ENCODE data around the gene INO80B. TPM values are rescaled to one million over a fixed set of nuclear protein-coding genes. Genes with fewer than 3 reads are reported as not detected.

The INO80B gene
- polyA plus RNA-seq, 1 of the 3 experiments (the other 2 are of a cell fraction) = 41.7 TPM

- TF ChIP-seq CTCF (IDR thresholded peaks at IDR 0.05) = peak; percentile 53
- peak; percentile 62; the same call in 1 of the 2 replicates for TF ChIP-seq RFX5 (IDR thresholded peaks at IDR 0.05; ENCODE audit: low read length)
- no peak for TF ChIP-seq RCOR1 (IDR thresholded peaks at IDR 0.05; ENCODE audit: low read length)
- TF ChIP-seq, protein P1, sequence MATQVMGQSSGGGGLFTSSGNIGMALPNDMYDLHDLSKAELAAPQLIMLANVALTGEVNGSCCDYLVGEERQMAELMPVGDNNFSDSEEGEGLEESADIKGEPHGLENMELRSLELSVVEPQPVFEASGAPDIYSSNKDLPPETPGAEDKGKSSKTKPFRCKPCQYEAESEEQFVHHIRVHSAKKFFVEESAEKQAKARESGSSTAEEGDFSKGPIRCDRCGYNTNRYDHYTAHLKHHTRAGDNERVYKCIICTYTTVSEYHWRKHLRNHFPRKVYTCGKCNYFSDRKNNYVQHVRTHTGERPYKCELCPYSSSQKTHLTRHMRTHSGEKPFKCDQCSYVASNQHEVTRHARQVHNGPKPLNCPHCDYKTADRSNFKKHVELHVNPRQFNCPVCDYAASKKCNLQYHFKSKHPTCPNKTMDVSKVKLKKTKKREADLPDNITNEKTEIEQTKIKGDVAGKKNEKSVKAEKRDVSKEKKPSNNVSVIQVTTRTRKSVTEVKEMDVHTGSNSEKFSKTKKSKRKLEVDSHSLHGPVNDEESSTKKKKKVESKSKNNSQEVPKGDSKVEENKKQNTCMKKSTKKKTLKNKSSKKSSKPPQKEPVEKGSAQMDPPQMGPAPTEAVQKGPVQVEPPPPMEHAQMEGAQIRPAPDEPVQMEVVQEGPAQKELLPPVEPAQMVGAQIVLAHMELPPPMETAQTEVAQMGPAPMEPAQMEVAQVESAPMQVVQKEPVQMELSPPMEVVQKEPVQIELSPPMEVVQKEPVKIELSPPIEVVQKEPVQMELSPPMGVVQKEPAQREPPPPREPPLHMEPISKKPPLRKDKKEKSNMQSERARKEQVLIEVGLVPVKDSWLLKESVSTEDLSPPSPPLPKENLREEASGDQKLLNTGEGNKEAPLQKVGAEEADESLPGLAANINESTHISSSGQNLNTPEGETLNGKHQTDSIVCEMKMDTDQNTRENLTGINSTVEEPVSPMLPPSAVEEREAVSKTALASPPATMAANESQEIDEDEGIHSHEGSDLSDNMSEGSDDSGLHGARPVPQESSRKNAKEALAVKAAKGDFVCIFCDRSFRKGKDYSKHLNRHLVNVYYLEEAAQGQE (IDR thresholded peaks at IDR 0.05; ENCODE audit: low read depth, low read length) = no peak
- peak; percentile 80 for TF ChIP-seq ELF1 (IDR thresholded peaks at IDR 0.05)
- TF ChIP-seq TEAD4 (IDR thresholded peaks at IDR 0.05; ENCODE audit: borderline replicate concordance, insufficient read depth) = no peak
- no peak for TF ChIP-seq JUND (IDR thresholded peaks at IDR 0.05)
- TF ChIP-seq YY1 (IDR thresholded peaks at IDR 0.05; ENCODE audit: low read depth) = peak; percentile 95
- TF ChIP-seq RXRA (IDR thresholded peaks at IDR 0.05; ENCODE audit: borderline replicate concordance, low read depth) = no peak
Measured at GRCh38 chr2:74507145-74507925, 52.4 kb downstream of the INO80B start, which contains the start of gene PCGF1 (continued).

Other genes with a start within 250 kb of the INO80B start
- 0.25 and 1.1 TPM in 2 replicates for gene SLC4A5, start 111.7 kb upstream of the INO80B start, polyA plus RNA-seq (2012; rRNA removed)
- gene DCTN1, start 74.8 kb upstream of the INO80B start, polyA plus RNA-seq (2012; rRNA removed) = 88.9 and 91.1 TPM in 2 replicates
- gene C2orf81, start 33.5 kb upstream of the INO80B start, polyA plus RNA-seq (2012; rRNA removed) = 1.2 and 2.5 TPM in 2 replicates
- 50.7 and 61.6 TPM in 2 replicates for gene WDR54, start 33.4 kb upstream of the INO80B start, polyA plus RNA-seq (2012; rRNA removed)
- 22.6 and 23.4 TPM in 2 replicates for gene RTKN, start 13.2 kb upstream of the INO80B start, polyA plus RNA-seq (2012; rRNA removed)
- gene WBP1, start 3.4 kb downstream of the INO80B start, polyA plus RNA-seq (2012; rRNA removed) = 184 and 193 TPM in 2 replicates
- gene MOGS, start 10.3 kb downstream of the INO80B start, polyA plus RNA-seq (2012; rRNA removed) = 69.3 and 69.4 TPM in 2 replicates
- 60.6 and 95.0 TPM in 2 replicates for gene MRPL53, start 17.6 kb downstream of the INO80B start, polyA plus RNA-seq (2012; rRNA removed)
- gene CCDC142, start 27.9 kb downstream of the INO80B start, polyA plus RNA-seq (2012; rRNA removed) = 8.7 and 13.1 TPM in 2 replicates
- gene TTC31, start 28.0 kb downstream of the INO80B start, polyA plus RNA-seq (2012; rRNA removed) = 27.9 and 38.0 TPM in 2 replicates
- 0.03 TPM in 1 of 2 replicates, not detected in the other for gene LBX2, start 44.5 kb downstream of the INO80B start, polyA plus RNA-seq (2012; rRNA removed)
- gene PCGF1, start 52.6 kb downstream of the INO80B start, polyA plus RNA-seq (2012; rRNA removed) = 44.9 and 46.4 TPM in 2 replicates
- 24.5 and 25.6 TPM in 2 replicates for gene TLX2, start 59.4 kb downstream of the INO80B start, polyA plus RNA-seq (2012; rRNA removed)
- 1.6 and 1.8 TPM in 2 replicates for gene DQX1, start 71.1 kb downstream of the INO80B start, polyA plus RNA-seq (2012; rRNA removed)
- 118 and 151 TPM in 2 replicates for gene AUP1, start 74.6 kb downstream of the INO80B start, polyA plus RNA-seq (2012; rRNA removed)
- 55.7 and 60.4 TPM in 2 replicates for gene HTRA2, start 74.8 kb downstream of the INO80B start, polyA plus RNA-seq (2012; rRNA removed)
- gene LOXL3, start 98.9 kb downstream of the INO80B start, polyA plus RNA-seq (2012; rRNA removed) = 47.9 and 59.3 TPM in 2 replicates
- 25.3 and 28.1 TPM in 2 replicates for gene DOK1, start 99.6 kb downstream of the INO80B start, polyA plus RNA-seq (2012; rRNA removed)
- 0.02 and 0.03 TPM in 2 replicates for gene M1AP, start 193.2 kb downstream of the INO80B start, polyA plus RNA-seq (2012; rRNA removed)
- gene SEMA4F, start 199.2 kb downstream of the INO80B start, polyA plus RNA-seq (2012; rRNA removed) = 17.3 and 19.1 TPM in 2 replicates